Ishikawa (cell line): Measurements from ENCODE around the gene PHLDB2.

Experiments used
- CEBPB ChIP-seq: IDR thresholded peaks from 2 replicates; pipeline ENCODE4 v1.6.1; 2012
- CREB1 ChIP-seq: IDR thresholded peaks from 2 replicates; pipeline ENCODE4 v1.6.1; 2012; ENCODE audit warnings: low read depth
- EGR1 ChIP-seq: IDR thresholded peaks from 2 replicates; pipeline ENCODE4 v1.6.1; 2012
- EP300 ChIP-seq: IDR thresholded peaks from 2 replicates; pipeline ENCODE4 v1.6.1; 2012; ENCODE audit warnings: borderline replicate concordance
- FOXM1 ChIP-seq: IDR thresholded peaks from 2 replicates; pipeline ENCODE4 v1.6.1; 2012; ENCODE audit warnings: low read depth, borderline replicate concordance
- MAX ChIP-seq: IDR thresholded peaks from 2 replicates; pipeline ENCODE4 v1.6.1; 2012
- NFIC ChIP-seq: IDR thresholded peaks from 2 replicates; pipeline ENCODE4 v1.6.1; 2012
- RAD21 ChIP-seq: IDR thresholded peaks from 2 replicates; pipeline ENCODE4 v1.6.1; 2012; ENCODE audit warnings: low read depth
- REST ChIP-seq: IDR thresholded peaks from 2 replicates; pipeline ENCODE4 v1.6.1; 2012; ENCODE audit warnings: low read depth, mild to moderate bottlenecking
- TAF1 ChIP-seq: IDR thresholded peaks from 2 replicates; pipeline ENCODE4 v1.6.1; 2012; ENCODE audit warnings: low read depth, mild to moderate bottlenecking
- TCF12 ChIP-seq: IDR thresholded peaks from 2 replicates; pipeline ENCODE4 v1.6.1; 2012; ENCODE audit warnings: low read depth
- TEAD4 ChIP-seq: IDR thresholded peaks from 2 replicates; pipeline ENCODE4 v1.6.1; 2012
- USF1 ChIP-seq: IDR thresholded peaks from 2 replicates; pipeline ENCODE4 v1.6.1; 2012
- YY1 ChIP-seq: IDR thresholded peaks from 2 replicates; pipeline ENCODE4 v1.6.1; 2012; ENCODE audit warnings: low read depth
- ZBTB7A ChIP-seq: IDR thresholded peaks from 2 replicates; pipeline ENCODE4 v1.6.1; 2012; ENCODE audit warnings: low read depth

Gene PHLDB2

GRCh38 chr3:111884411-111885018 is 25.4 kb downstream of the PHLDB2 start:
- TF ChIP-seq REST: no peak
- TF ChIP-seq RAD21: no peak
- no peak for TF ChIP-seq TCF12
- no peak for TF ChIP-seq FOXM1
- no peak for TF ChIP-seq USF1
- TF ChIP-seq CEBPB: no peak

GRCh38 chr3:111885578-111885977 is 26.5 kb downstream of the PHLDB2 start:
- no peak for TF ChIP-seq YY1
- TF ChIP-seq TEAD4: no peak
- no peak for TF ChIP-seq EGR1
- no peak for TF ChIP-seq NFIC
- no peak for TF ChIP-seq ZBTB7A
- no peak for TF ChIP-seq FOXM1
- TF ChIP-seq TAF1: no peak
- TF ChIP-seq RAD21: no peak
- no peak for TF ChIP-seq MAX
- no peak for TF ChIP-seq USF1
- TF ChIP-seq EP300: no peak
- TF ChIP-seq CEBPB: no peak
- TF ChIP-seq REST: no peak

GRCh38 chr3:111890051-111890580 is 31.1 kb downstream of the PHLDB2 start:
- TF ChIP-seq TEAD4: no peak
- TF ChIP-seq EGR1: no peak
- TF ChIP-seq CREB1: no peak
- no peak for TF ChIP-seq TAF1

- TF ChIP-seq USF1: no peak
- no peak for TF ChIP-seq TAF1
These were observed 33.0 kb downstream of the PHLDB2 start for GRCh38 chr3:111892070-111892469.

- TF ChIP-seq TCF12 (no peak), RAD21 (peak; percentile 80)
These were observed 36.0 kb downstream of the PHLDB2 start for GRCh38 chr3:111895071-111895470.

GRCh38 chr3:111899966-111900365 is 40.9 kb downstream of the PHLDB2 start:
- no peak for TF ChIP-seq REST
- no peak for TF ChIP-seq USF1
- no peak for TF ChIP-seq YY1
- no peak for TF ChIP-seq TAF1
- no peak for TF ChIP-seq CEBPB
- no peak for TF ChIP-seq TEAD4
- TF ChIP-seq RAD21: no peak
- TF ChIP-seq MAX: no peak
- no peak for TF ChIP-seq EP300
- TF ChIP-seq EGR1: no peak
- no peak for TF ChIP-seq TCF12
- no peak for TF ChIP-seq FOXM1
- TF ChIP-seq CREB1: no peak
- TF ChIP-seq ZBTB7A: no peak
